SK-N-SH (cell line): ENCODE results near the gene AGPAT3.

Experiments used
- EP300 ChIP-seq, 2 experiments: IDR thresholded peaks; 2 replicates each; pipeline versions ENCODE4 v1.4.0 to v1.6.1; 2012; ENCODE audit warnings: borderline replicate concordance in 1 of 2, low read depth in 1 of 2, low read length in 1 of 2
- EZH2phosphoT487 ChIP-seq: fragments of 200-600 bp; sonication (generic); IDR thresholded peaks from 2 replicates; pipeline ENCODE4 v1.6.1; 2017; ENCODE audit warnings: low read depth, mixed run types, mild to moderate bottlenecking, antibody characterized with exemption, moderate library complexity, borderline replicate concordance
- GABPA ChIP-seq: IDR thresholded peaks from 2 replicates; pipeline ENCODE4 v1.4.0; 2012; ENCODE audit warnings: low read depth, mild to moderate bottlenecking
- JUND ChIP-seq: IDR thresholded peaks from 2 replicates; pipeline ENCODE4 v1.4.0; 2012
- NFIC ChIP-seq: IDR thresholded peaks from 2 replicates; pipeline ENCODE4 v1.4.0; 2012; ENCODE audit warnings: borderline replicate concordance
- RFX5 ChIP-seq: IDR thresholded peaks from 2 replicates; pipeline ENCODE4 v1.6.1; 2012; ENCODE audit warnings: mild to moderate bottlenecking, improper control_type of control experiment, low read length
- TAF1 ChIP-seq: IDR thresholded peaks from 2 replicates; pipeline ENCODE4 v1.6.1; 2012; ENCODE audit warnings: low read depth, mild to moderate bottlenecking, low read length, moderate library complexity, borderline replicate concordance
- TCF12 ChIP-seq: IDR thresholded peaks from 2 replicates; pipeline ENCODE4 v1.4.0; 2012
- TF ChIP-seq, protein P1 (sequence below): fragments of 200-600 bp; sonication (generic); IDR thresholded peaks from 2 replicates; pipeline ENCODE4 v1.6.1; 2017; ENCODE audit warnings: antibody characterized with exemption, mild to moderate bottlenecking, moderate library complexity
- TF ChIP-seq, protein P2 (sequence below): fragments of 150-350 bp; IDR thresholded peaks from 2 replicates; pipeline ENCODE4 v1.6.1; 2016; ENCODE audit warnings: mild to moderate bottlenecking, low read depth, low read length
- TF ChIP-seq, protein P3 (sequence below): IDR thresholded peaks from 2 replicates; pipeline ENCODE4 v1.4.0; 2012; ENCODE audit warnings: low read depth, borderline replicate concordance

DNA sequence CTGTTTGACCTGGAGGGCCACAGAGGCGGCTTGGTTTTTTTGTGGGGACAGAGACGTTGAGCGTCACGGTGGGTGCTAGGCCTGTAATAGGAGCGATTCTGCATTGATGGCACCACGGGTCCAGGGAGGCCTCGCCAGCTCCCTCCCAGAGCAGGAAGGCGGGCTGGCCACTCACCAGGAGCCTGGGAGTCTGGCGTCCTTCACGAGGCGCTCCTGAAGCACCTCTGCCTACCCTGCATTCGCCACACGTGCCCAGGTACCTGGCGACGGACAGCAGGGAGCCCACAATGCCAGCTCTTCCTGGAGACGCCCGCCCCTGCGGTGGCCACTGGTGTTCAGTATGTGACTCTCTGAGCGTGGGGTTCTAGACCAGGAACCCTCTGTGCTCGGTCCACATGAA, 77.2 kb downstream of the AGPAT3 start:
- TF ChIP-seq, protein P1, sequence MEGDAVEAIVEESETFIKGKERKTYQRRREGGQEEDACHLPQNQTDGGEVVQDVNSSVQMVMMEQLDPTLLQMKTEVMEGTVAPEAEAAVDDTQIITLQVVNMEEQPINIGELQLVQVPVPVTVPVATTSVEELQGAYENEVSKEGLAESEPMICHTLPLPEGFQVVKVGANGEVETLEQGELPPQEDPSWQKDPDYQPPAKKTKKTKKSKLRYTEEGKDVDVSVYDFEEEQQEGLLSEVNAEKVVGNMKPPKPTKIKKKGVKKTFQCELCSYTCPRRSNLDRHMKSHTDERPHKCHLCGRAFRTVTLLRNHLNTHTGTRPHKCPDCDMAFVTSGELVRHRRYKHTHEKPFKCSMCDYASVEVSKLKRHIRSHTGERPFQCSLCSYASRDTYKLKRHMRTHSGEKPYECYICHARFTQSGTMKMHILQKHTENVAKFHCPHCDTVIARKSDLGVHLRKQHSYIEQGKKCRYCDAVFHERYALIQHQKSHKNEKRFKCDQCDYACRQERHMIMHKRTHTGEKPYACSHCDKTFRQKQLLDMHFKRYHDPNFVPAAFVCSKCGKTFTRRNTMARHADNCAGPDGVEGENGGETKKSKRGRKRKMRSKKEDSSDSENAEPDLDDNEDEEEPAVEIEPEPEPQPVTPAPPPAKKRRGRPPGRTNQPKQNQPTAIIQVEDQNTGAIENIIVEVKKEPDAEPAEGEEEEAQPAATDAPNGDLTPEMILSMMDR = no peak
- no peak for TF ChIP-seq TCF12
- no peak for TF ChIP-seq GABPA
- no peak for TF ChIP-seq JUND
- TF ChIP-seq RFX5 = no peak
- TF ChIP-seq NFIC = no peak
- TF ChIP-seq EP300 (IDR thresholded peaks at IDR 0.05; ENCODE audit: borderline replicate concordance in 1 of 2, low read depth in 1 of 2, low read length in 1 of 2) = no peak
- TF ChIP-seq, protein P2, sequence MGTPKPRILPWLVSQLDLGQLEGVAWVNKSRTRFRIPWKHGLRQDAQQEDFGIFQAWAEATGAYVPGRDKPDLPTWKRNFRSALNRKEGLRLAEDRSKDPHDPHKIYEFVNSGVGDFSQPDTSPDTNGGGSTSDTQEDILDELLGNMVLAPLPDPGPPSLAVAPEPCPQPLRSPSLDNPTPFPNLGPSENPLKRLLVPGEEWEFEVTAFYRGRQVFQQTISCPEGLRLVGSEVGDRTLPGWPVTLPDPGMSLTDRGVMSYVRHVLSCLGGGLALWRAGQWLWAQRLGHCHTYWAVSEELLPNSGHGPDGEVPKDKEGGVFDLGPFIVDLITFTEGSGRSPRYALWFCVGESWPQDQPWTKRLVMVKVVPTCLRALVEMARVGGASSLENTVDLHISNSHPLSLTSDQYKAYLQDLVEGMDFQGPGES = no peak
- no peak for TF ChIP-seq TAF1
- TF ChIP-seq, protein P3, sequence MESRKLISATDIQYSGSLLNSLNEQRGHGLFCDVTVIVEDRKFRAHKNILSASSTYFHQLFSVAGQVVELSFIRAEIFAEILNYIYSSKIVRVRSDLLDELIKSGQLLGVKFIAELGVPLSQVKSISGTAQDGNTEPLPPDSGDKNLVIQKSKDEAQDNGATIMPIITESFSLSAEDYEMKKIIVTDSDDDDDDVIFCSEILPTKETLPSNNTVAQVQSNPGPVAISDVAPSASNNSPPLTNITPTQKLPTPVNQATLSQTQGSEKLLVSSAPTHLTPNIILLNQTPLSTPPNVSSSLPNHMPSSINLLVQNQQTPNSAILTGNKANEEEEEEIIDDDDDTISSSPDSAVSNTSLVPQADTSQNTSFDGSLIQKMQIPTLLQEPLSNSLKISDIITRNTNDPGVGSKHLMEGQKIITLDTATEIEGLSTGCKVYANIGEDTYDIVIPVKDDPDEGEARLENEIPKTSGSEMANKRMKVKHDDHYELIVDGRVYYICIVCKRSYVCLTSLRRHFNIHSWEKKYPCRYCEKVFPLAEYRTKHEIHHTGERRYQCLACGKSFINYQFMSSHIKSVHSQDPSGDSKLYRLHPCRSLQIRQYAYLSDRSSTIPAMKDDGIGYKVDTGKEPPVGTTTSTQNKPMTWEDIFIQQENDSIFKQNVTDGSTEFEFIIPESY = no peak
- TF ChIP-seq EZH2phosphoT487 = no peak
